AG08396 (cell line): ENCODE data around the gene LAMA2.

Experiments used
- DNase-seq: peaks from one replicate; pipeline ENCODE4 v3.0.0; 2012; ENCODE audit warnings: low spot score, mixed read lengths

The LAMA2 gene

GRCh38 chr6:129492260-129492659 lies 609.3 kb downstream of the LAMA2 start:
- DNase-seq: no peak

DNA sequence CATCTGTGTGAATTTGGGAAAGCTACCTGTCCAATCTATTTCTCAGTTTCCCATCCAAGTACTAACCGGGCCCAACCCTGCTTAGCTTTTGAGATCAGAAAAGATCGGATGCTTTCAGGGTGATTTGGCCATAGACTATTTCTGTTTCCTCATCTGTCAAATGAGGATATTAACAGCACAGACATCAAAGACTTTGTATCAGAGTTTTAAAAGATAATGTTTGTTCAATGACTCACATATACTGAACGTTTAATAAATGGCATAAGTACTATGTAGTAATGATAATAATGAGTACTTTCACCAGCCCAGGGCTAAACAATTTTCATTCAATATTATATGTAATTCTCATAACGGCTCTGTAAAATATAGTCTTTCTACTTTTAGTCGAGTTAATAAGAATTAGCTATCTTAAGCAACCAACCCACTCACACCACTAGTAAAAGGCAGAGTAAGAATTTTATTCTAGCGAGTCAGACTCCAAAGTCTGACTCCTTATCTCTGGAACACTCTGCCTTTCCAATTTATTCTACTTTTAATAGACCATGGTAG lies 610.5 kb downstream of the LAMA2 start:
- DNase-seq: no peak

- DNase-seq: no peak
These were observed 611.2 kb downstream of the LAMA2 start for GRCh38 chr6:129494099-129494498.

GRCh38 chr6:129494586-129494985 lies 611.6 kb downstream of the LAMA2 start:
- no peak for DNase-seq

GRCh38 chr6:129495652-129496051 lies 612.7 kb downstream of the LAMA2 start:
- DNase-seq: no peak

DNA sequence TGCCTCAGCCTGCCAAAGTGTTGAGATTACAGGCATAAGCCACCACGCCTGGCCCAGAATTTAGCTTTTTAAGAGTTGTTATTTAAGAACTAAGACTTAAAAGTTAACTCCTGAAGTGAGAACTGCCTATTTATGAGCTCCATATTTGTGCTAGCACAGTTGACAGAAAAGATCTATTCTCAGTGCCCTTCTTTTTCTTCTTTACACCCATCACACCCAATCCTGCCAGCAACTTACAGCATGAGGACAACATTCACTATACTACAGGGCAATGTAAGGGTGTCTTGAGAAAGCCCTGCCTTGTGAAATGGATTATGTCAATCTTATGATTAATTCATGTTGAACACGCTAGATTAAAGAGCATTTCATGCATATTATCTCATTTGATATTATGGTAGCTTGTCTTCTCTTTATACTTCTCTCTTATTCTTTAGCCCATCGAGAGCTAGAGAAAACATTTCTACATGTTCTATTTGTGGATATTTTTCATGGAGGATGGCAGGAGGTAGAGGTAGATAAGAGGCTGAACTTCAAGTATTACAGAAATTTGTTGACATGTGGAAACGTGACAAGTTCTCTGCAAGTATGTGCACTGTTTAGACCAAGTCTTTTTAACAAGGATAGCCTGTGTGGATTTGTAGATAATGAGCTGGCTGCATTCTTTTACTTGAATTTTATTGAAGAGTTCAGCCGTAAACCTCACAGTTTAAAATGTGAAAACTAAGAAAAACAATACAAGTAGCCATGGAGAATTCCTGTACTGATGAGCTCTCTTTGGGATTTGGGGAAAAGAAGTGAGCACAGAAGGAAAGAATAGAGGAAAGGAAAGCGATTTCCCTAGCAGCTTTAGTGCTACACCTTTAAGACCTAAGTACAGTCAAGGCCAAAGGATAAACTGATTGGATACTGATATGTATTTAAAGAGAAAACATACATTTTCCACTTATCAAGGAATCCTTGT lies 614.8 kb downstream of the LAMA2 start:
- DNase-seq: no peak

GRCh38 chr6:129498541-129498940 lies 615.6 kb downstream of the LAMA2 start:
- DNase-seq: no peak

DNA sequence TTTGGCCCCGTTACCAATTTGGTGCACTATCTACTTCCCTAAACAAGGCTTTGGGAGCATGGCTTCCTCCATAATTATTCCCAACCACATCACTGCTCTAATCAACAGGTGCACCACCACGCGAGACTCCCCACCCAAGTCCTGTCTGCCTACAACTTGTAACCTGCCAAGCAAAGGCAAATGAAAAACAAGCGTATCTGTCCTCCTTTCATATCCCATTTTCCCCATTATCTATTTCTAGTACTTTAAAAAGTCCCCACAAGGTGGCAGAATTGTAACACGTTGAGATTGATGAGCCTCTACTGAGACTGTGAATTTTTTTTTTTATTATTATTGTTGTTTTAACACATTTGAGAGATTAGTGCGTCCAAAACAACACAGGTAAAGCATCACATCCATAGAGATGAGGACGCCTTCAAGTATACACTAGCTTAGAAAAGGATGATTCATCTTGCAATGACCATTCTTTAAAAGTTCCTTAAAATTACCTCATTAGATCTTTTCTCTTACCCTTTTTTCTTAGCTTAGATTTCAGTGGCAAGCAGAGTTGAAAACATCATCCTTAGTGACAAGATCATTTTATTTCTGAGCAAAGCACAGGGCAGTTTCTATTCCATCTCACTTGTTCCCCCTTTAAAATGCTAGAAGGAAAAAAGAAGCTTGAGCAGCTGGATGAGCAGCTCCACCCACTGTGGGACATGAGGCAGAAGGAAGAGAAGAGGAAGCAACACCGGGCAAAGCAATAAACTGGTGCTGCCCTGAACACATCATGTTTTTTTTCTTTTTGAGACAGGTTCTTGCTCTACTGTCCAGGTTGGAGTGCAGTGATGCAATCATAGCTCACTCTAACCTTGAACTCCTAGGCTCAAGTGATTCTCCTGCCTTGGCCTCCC lies 616.3 kb downstream of the LAMA2 start:
- no peak for DNase-seq

GRCh38 chr6:129499843-129500219 lies 616.9 kb downstream of the LAMA2 start:
- DNase-seq: no peak

GRCh38 chr6:129500958-129501739 lies 618.2 kb downstream of the LAMA2 start:
- DNase-seq: peak; percentile 69

GRCh38 chr6:129501740-129502660 lies 619.1 kb downstream of the LAMA2 start:
- DNase-seq: no peak

DNA sequence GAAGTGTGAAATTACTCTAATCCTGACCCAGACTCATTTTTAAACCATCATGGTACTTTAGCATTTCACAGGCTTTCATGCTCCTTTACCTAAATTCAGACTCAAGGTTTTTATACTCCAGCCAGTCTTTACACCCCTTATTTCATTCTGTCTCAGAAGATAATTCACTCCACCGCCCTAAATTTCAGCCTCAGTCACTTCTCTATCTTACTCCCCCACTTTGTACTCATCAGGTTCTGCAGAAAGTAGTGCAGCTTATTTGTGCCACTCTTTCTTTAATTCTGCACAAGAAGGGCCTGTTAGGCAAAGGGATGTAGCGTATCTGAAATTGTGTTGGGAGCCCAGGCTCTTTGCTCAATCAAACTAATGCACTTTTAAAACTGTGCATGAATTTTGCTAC lies 621.5 kb downstream of the LAMA2 start:
- no peak for DNase-seq

- no peak for DNase-seq
These were observed 624.3 kb downstream of the LAMA2 start for GRCh38 chr6:129507059-129507807.

DNA sequence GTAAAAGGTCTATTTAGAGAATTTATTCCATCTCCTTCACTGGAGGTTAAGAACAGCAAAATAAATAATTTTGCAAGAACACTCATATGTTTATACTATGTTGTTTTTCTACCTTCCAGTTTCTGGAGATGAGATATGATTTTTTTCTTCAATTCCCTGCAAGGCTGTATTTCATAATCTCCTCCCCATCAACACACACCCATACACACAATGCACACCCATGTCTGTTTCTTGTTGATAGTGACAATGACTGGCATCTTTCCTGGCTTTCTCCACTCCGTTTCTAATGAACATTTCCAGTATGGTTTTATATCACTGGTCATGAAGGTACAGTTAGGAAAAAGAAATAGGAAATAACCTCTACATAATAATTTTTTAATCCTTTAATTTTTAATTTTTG lies 624.9 kb downstream of the LAMA2 start:
- no peak for DNase-seq

GRCh38 chr6:129508477-129509145 lies 625.7 kb downstream of the LAMA2 start:
- no peak for DNase-seq

DNA sequence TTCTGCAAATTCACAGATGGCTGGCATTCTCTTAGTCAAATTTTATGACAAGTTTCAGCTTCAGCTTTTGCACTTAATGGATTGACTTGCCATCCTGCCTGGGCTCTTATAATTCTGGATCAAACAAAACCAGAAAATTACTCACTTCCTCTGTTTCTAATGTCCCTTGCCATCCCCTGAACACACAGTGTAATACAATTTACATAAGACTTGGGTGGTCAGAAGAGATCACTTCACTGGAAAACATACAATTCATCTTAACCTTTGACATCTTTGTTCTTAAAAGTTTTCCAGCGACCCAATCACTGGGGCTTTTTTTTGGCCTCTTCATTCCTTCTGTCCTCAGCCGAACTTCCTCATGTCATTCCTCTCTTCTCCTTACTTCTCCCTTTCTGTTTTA lies 628.0 kb downstream of the LAMA2 start:
- DNase-seq: no peak

DNA sequence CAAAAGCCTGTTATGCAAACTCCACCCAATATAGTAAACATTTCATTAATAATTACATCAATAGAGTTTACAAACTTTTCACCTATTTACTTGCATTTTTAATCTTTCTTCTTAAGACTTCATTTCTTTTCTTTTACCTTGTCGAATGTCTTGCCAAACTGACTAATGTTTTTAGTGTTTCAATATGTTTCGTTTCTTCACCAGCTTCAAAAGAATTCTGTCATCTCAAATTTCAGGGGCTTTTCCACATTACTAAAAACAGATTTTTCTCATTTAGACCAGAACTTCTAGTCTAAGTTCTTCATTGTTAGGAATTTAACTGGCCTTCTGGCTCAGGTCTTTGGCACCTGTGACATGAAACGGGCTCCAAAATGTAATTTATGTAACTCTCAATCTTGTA lies 630.5 kb downstream of the LAMA2 start:
- no peak for DNase-seq

- no peak for DNase-seq
These were observed 632.1 kb downstream of the LAMA2 start for GRCh38 chr6:129515004-129515403.

- no peak for DNase-seq
These were observed 633.1 kb downstream of the LAMA2 start for GRCh38 chr6:129516005-129516404.
